GM19438 (cell line): ENCODE results near the gene SOCS6.
"Not testable (repeated sequence)": the region's sequence is repeated elsewhere in the genome, so short reads cannot be mapped to it uniquely, and the experiment has no call there.

Experiments
- ATAC-seq: cut with Tn5 transposase; IDR thresholded peaks from one replicate; pipeline ENCODE4 v1.9.1; 2021; ENCODE audit warnings: low read depth; ENCODE audit not compliant: unreplicated experiment

SOCS6 gene

DNA sequence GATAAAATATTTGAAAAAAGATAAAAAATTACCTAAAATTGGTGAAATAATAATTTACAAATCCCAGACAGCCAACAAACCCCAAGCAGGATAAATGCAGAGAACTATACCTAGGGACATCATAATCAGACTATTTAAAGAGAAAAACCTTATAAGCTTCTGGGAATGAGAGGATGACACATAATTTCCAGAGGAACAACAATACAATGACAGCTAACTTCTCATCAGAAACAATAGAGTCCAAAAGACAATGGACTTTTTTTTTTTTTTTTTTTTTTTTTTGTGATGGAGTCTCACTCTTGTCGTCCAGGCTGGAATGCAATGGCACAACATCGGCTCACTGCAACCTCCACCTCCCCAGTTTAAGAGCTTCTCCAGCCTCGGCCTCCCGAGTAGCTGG, 65.2 kb downstream of the SOCS6 start:
- no peak for ATAC-seq

DNA sequence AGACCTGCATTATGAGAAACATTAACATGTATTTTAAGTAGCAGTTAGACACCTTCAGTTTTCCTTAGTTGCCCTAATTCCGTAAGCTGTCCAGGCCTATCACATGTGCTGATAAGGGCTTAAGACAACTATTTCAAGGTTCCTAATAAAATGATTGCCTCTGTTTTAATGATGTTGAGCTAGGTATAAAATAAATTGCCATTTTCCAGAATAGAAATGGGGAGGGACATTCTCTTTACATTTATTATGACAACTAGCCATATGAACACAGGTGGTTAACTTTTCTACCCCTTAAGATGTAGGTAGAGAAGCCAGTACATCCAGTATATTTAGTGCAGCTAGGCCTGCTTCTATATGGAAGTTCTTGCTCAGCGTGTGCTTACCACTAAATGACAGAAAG, 65.9 kb downstream of the SOCS6 start:
- no peak for ATAC-seq

DNA sequence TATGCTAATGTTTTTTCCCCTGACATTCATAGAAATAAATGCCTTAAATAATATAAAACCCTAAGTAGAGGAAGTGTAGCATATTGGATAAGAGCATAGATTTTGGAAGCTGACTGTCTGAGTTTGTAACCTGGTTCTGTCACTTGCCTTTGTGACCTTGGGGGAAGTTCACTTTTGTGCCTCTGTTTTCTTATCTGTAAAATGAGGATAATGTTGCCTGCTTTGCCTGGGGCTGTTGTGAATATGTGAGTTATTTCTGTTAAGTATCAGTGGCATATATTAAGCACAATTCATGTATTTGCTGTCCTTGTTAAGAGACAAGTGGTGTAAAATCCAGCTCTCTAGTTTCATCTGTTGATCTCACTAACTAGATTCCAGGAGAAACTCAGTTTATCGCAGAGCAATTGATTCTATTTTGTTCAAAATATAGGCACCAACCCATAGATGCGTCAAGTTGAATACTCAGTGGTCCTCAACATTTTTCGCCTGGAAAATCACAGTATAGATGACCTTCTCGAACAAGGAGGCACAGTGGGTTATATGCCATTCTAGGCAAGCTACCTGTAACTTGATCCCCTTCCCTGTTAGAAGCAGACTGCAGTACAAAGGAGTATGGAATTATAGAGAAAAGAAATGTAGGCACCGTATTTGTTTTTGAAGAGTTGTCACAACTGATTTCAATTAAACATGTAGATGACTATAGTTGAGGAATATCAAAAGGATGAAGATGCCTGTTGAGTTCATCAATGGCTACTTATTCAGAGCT, 67.0 kb downstream of the SOCS6 start:
- no peak for ATAC-seq

DNA sequence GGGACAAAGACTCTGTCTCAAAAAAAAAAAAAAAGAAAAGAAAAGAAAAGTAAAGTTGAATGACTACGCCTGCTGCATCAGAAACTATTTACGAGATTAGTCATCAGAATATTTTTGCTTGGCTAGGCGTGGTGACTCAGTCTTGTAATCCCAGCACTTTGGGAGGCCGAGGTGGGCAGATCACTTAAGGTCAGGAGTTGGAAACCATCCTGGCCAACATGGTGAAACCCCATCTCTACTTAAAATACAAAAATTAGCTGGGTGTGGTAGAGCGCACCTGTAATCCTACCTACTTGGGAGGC, 69.2 kb downstream of the SOCS6 start:
- ATAC-seq = not testable (repeated sequence)

DNA sequence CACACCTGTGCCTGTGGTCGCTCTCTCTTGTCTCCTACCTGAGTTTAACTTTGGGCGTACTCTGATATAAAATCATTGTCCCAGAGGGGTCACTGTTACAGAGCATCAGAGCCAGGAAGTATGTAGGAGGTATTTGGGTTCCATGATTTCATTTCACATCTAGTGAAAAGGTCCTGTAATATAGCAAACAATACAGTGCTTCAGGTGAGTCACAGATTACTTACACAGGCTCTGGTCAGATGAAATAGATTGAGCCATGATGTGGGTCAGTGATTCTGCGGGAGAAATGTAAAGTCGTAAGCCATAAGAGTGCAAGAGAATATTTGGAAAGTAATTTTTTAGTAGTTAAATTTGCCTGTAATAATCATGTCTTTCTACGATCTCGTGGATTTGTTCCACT, 70.2 kb downstream of the SOCS6 start:
- no peak for ATAC-seq

DNA sequence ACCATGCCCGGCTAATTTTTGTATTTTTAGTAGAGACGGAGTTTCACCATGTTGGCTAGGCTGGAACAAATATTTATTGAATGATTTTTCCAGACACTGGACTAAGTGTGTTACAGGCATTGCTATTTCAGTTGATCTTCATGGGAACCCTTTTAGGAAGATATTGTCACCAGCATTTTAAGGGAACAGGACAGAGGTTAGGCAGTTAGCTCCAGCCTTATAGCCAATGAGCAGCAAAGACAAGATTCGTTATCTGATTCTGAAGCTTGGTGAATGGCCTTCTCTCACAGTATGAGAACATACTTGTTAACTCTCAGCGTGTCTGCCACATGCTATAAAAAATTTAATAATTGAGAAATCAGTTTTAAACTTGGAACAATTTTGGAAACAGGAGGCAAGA, 73.4 kb downstream of the SOCS6 start:
- ATAC-seq = no peak

DNA sequence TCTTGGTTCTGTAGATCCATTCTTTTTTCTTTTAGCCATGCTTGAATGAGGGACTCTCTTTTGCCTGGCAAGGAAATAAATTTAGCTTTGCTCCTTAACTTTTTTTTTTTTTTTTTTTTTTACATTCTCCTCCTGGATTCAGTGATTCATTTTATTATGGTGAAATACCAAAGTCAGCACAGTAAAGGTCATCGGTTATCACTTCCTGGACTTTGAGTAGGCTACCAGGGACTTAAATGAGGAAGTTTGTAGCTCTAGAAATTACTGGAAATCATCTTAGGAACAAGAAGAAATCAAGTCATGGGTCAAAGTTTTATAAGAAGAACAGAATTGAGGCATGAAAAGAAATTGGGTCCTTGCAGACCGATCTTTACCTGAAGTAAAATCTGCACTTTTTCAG, 75.0 kb downstream of the SOCS6 start:
- ATAC-seq = no peak

DNA sequence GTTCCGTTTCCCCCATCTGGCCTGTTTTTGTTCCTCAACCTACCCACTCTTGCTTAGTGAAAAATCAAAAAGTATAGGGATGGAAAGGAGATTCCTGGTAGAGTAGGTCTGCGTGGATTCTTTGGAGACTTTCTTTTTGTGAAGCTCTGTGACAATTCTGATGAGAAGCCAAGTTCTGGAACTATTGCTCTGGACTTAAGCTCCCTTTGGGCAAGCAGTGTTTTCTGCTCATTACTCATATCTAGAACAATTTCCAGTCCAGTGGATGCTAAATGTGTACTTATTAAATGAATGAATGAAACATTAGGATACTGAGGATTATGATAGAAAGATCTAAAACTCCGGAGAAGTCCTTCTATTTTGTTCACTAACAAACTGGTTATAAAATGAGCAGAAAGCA, 76.5 kb downstream of the SOCS6 start:
- ATAC-seq = no peak

DNA sequence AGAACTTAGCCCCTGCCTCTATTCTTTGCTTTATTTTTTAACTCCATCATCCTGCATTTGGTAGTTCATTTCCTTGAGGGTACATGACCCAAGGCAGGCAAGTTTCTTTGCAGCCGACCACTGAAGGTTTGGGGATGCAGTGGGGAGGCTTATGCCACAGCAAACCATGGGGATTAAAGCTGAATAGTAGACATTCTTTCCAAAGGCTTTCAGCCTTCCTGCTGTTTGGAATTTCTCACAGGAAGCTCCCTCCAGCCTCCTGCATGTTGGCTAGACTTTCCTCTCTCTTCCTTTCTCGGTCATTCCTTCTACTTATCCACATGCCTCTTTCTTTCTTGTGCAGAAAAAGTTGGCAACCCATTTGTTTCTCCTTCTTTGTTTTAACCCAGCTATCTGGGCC, 77.3 kb downstream of the SOCS6 start:
- no peak for ATAC-seq

DNA sequence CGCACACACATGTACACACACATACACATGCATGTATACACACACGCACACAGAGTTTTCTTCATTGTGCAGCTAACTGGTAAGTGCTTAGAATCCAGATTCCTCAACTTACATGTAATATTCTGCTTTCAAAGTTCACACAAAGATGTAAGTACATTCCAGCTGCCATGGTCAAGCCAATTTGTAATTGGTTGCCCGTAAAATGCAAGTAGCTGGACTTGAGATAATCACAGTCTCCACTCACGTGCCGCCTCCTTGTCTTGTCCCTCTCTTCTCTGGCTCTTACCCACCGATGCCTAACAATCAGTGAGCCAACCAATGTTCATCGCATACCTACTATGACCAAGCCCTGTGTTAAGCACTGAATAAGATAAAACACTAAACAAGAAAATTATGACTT, 77.8 kb downstream of the SOCS6 start:
- no peak for ATAC-seq

DNA sequence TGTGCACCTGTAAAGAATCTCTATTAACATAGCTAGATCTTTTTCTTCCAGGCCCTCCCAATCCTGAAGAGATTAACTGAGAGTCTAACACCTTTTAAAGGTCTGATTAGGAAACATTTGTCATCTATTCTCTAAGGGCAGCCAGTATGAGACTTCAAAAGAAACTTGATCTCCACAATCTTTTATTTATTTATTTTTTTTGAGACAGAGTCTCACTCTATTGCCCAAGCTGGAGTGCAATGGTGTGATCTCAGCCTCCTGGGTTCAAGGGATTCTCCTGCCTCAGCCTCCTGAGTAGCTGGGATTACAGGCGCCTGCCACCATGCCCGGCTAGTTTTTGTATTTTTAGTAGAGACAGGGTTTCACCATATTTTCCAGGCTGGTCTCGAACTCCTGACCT, 78.5 kb downstream of the SOCS6 start:
- not testable (repeated sequence) for ATAC-seq

DNA sequence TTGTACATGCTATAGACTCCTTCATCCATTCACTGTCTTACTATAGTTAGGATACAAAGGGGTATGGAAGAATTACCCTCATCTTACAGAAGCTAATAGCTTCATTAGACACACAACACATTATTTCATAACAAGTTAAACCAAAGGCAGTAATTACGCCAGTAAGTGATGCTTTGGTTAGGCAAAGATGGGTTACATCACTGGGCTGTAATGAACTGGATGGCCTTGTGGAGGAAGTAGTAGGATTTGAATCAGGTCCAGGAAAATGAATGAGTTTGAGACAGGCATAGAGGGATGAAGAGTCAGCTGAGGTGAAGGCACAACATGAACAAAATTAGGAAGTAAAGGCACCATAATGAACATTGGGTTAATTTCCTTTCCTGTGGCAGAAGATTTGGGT, 80.1 kb downstream of the SOCS6 start:
- no peak for ATAC-seq

DNA sequence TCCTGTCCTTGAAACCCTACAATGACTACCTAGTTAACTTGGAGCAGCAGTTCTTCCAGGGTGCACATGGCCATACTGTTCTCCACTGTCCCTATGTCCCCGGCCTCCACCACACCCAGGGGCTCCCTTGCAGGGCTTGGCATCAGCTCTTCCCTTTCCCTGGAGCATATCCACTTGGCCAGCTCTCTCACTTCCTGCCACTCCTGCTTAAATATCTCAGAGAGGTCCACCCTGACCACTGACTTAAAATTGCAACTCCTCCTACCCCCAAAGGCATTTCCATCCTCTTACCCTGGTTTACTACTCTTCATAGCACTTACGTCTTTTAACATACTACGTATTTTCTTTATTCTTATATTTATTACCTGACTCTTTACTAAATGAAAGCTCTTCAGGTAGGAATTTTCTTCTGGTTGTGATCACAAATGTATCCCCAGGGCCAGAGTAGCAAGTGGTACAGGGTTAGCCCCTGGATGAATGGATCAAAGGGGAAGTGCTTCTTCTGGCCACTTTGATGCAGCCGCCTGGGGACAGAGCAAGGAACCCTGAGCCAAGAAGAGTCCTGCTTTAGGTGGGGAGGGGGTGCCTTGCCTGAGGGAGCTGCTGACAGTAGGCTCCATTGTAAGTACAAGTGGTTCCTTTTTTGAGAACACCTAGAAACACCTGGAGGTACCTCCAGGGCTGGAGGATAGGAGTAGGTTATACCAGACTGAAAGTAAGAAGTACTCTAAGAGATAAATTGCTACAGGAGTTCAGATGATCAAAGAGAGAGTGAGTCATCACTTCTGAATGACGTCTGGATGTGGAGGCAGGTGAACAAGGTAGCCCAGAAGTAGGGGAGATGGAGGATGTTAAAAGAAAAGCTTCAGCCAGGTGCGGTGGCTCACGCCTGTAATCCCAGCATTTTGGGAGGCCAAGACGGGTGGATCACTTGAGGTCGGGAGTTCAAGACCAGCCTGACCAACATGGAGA, 82.2 kb downstream of the SOCS6 start:
- ATAC-seq = no peak

DNA sequence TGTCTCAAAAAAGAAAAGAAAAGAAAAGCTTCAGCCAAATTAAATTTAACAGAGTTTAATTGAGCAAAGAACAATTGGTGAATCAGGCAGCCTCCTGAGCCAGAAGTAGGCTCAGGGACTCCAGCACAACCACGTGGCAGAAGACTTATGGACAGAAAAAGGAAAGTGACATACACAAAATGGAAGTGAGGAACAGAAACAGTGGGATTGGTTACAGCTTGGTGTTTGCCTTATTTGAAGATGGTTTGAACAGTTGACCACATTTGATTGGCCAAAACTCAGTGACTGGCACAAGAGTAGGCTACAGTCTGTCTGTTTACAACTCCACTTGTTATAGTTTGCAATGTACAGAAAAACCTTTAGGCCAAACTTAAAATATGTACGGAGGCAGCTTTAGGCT, 83.1 kb downstream of the SOCS6 start:
- no peak for ATAC-seq

DNA sequence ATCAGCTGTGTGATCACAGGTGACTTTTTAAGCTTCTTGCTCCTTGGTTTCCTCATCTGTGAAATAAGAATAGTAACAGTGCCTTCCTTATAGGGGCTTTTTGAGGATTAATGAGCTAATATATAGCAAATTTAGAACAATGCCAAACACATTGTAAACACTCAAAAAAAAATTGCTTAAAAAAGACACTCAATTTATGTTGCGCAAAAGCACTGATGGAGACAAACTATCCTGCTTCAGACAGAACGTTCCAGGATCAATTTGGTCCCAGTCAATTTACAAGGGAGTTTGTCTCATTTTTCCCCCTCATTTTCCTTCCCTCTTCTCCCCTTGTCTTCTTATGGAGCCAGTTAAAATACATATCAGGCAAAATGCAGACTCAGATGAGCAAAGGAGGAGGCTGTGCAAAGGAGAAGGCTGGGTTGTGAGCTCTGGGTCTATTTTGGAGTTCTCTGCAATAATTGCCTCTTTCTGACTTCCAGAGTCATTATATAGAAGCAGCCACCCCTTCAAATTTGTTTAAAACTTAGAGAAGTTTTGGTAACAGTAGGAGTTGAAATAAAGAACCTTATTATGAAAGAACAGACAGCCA, 83.7 kb downstream of the SOCS6 start:
- ATAC-seq = no peak

DNA sequence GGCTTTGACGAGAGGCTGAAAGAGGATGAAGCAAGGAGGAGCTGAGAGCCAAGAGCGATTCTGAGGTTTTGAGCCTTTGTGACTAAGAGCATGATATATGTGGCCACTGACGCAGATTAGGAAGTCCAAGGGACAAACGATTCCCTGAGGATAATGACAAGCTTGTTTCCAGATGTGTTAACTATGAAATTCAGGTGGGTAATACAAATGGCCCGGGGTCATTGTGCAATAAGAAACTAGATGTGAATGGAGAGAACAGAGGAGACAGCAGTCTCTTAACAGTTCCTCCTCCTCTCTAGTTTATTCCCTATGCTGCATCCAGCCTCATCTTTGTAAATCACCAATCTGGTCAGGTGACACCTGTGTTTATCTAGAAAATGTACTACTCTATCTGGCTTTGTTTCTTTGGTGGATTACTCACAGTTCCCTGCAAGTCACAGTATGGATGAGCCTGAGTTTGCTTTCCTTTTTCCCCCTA, 84.2 kb downstream of the SOCS6 start:
- ATAC-seq = no peak

DNA sequence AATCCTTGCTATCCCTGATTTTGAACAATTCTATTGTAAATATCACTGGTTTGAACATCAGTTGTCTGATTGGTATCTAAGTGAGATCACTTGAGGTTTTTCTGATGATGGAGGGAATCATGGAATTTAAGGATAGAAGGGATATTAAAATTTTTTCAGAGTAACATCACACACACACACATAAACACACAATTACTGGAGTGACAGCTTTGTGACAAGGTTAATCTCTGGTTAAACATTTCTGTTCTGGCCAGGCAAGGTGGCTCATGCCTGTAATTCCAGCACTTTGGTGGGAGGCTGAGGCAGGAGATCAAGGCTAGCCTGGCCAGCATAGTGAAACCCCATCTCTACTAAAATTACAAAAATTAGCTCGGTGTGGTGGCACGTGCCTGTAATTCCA, 85.3 kb downstream of the SOCS6 start:
- no peak for ATAC-seq

DNA sequence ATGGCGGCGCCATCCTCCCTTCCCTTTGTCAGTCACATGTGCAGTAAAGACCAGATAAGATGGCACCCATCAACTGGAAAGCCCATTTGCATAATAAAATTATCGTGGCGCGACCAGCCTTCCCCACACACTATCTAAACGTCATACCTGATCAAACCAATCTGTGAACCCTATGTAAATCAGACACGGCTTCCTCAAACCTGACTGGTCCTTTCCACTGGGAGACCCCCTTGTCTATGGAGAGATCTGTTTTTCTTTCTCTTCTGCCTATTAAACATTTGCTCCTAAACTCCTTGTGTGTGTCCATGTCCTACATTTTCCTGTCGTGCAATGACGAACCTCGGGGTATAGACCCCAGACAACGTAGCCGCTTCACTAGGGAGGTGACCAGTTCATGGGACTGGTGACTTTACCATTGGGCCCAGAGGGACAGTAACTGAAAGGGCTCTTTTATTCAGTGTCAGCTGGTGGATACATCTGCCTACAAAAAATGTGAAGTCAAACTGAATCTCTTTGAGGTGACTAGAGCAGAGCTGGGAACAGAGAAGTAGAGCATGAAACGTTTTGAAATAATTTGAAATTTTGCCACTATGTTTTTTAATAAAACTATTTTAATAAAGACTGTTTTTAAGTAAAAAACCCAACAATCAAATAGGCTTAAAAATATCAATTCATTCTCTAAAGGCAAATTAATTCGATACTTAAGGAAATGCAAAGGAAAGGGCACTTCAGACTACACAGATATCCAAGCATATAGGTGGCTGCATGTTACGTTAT, 87.5 kb downstream of the SOCS6 start:
- no peak for ATAC-seq

DNA sequence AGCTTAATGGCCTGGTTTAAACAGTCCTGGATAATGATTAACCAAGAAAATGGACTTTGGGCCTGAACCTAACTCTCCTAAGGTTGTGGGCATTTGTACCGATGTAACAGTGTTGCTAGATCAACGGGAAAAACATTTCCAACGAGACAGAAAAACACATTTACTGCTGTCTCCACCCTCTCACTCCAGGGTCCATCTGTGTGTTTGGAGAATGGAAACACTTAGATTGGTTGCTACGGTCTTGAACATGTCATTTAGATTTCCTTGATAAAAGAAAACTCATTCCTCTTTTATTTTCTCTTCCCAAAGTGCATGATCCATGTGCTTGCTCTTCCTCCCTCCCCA, 88.0 kb downstream of the SOCS6 start:
- no peak for ATAC-seq

DNA sequence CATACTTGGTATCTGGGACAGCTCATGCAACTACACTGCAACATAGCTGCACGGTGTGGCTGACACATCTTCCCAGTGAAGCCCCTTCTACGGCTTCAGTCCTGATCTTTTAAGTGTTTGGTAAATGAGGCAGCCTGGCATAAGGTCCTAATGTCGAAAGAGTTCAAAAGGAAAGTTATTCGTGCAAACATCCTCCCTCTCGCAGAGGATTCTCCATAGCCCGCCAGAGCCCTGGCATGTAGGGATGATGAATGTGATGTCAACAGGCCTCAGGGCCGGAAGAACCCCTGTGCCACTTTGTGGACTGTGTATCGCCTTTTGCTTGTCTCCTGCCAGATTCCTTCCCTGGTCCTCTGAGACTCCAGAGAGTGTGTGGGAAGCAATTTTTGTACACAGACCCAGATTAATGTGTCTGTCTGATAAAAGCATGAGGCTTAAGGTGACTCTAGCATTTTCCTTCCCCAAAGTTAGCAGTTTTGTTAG, 88.5 kb downstream of the SOCS6 start:
- no peak for ATAC-seq
